Breast epithelium (tissue), 4 donors: ENCODE measurements around the gene CNST. TPM values are rescaled to one million over a fixed set of nuclear protein-coding genes. Genes with fewer than 3 reads are reported as not detected.

Experiments
- DNase-seq, 2 donors: peaks; one replicate each; pipeline ENCODE4 v3.0.0-alpha.2; 2019; ENCODE audit warnings: low spot score in 2 of 2
- H3K27ac ChIP-seq, 2 donors: fragments of 200-600 bp; sonication (generic) in 1 of 2; one replicate each; pipeline ENCODE4 v1.5.1; 2016 to 2019; ENCODE audit warnings: mild to moderate bottlenecking in 1 of 2
- H3K27me3 ChIP-seq, 2 donors: fragments of 200-600 bp; sonication (generic) in 1 of 2; one replicate each; pipeline versions ENCODE4 v1.5.1 to v1.6.0; 2017 to 2019; ENCODE audit warnings: control low read depth in 1 of 2, mild to moderate bottlenecking in 1 of 2
- H3K36me3 ChIP-seq: fragments of 200-600 bp; one replicate; pipeline ENCODE4 v1.5.1; 2019
- H3K4me1 ChIP-seq, 2 donors: fragments of 200-600 bp; sonication (generic); one replicate each; pipeline ENCODE4 v1.5.1; 2016 to 2019; ENCODE audit warnings: control low read depth in 1 of 2
- H3K4me3 ChIP-seq, 3 donors: fragments of 200-600 bp; sonication (generic); 1 replicate in 2 of 3; 2 replicates in 1 of 3; pipeline ENCODE4 v1.5.1; 2016 to 2019; ENCODE audit warnings: mild to moderate bottlenecking in 3 of 3, moderate library complexity in 2 of 3
- H3K9me3 ChIP-seq, 2 donors: fragments of 200-600 bp; sonication (generic) in 1 of 2; one replicate each; pipeline ENCODE4 v1.5.1; 2016 to 2019; ENCODE audit warnings: control low read depth in 1 of 2
- CTCF ChIP-seq, 3 donors: fragments of 450-650 bp; IDR thresholded peaks; one replicate each; pipeline ENCODE4 v1.5.1; 2016 to 2017; ENCODE audit warnings: antibody characterized with exemption in 3 of 3, mild to moderate bottlenecking in 3 of 3, moderate library complexity in 3 of 3
- POLR2A ChIP-seq: fragments of 450-650 bp; IDR thresholded peaks from one replicate; pipeline ENCODE4 v1.6.1; 2016; ENCODE audit warnings: antibody characterized with exemption, mild to moderate bottlenecking, moderate library complexity
- POLR2AphosphoS5 ChIP-seq, 3 donors: sonication (generic); formaldehyde crosslinking; IDR thresholded peaks; one replicate each; pipeline ENCODE4 v1.6.1; 2017; ENCODE audit warnings: antibody characterized with exemption in 3 of 3
- intact Hi-C: fragments of 100-400 bp; cut with DNase I; formaldehyde crosslinking; loops from one replicate; pipeline ENCODE4 v1.15.1; 2023; ENCODE audit warnings: low total_unique reads
- total RNA-seq, 3 donors: library from RNA; depleted of rRNA; stranded (reverse); fragments of >200 nt; gene quantifications; one replicate each; pipeline ENCODE4 v1.1.0, GENCODE V29; 2016

CNST gene
- total RNA-seq, 3 donors from 2014 or later, result 25.9 to 30.9 (median 26.4) TPM

- TF ChIP-seq POLR2A (no peak), POLR2AphosphoS5 (IDR thresholded peaks at IDR 0.05) (no peak), CTCF (IDR thresholded peaks at IDR 0.05) (no peak)
- Histone ChIP-seq H3K27ac (no peak overlapping the region), H3K36me3 (no peaks in the 10 kb centered on the region), H3K4me1 (no peaks in the 10 kb centered on the region), H3K4me3 (no peak overlapping the region), H3K9me3 (no peaks in the 10 kb centered on the region), H3K27me3 (no peaks in the 10 kb centered on the region)
- intact Hi-C loops, result no loop called here
- DNase-seq, result no peak
These were observed 24.8 kb downstream of the CNST start for GRCh38 chr1:246591047-246591446.

- no peak for DNase-seq
- Histone ChIP-seq H3K9me3 (no peaks in the 10 kb centered on the region), H3K27me3 (no peaks in the 10 kb centered on the region), H3K4me1 (no peaks in the 10 kb centered on the region), H3K36me3 (no peaks in the 10 kb centered on the region), H3K4me3 (no peak overlapping the region), H3K27ac (no peak overlapping the region)
- intact Hi-C loops, result no loop called here
- TF ChIP-seq CTCF (IDR thresholded peaks at IDR 0.05) (no peak), POLR2AphosphoS5 (IDR thresholded peaks at IDR 0.05) (no peak), POLR2A (no peak)
These were observed 25.2 kb downstream of the CNST start for GRCh38 chr1:246591504-246591903.

GRCh38 chr1:246591958-246592357, 25.7 kb downstream of the CNST start:
- Histone ChIP-seq H3K27me3 (no peaks in the 10 kb centered on the region), H3K27ac (no peak overlapping the region), H3K4me1 (no peaks in the 10 kb centered on the region), H3K9me3 (no peaks in the 10 kb centered on the region), H3K36me3 (no peaks in the 10 kb centered on the region), H3K4me3 (no peak overlapping the region)
- intact Hi-C loops, result no loop called here
- no peak for DNase-seq
- TF ChIP-seq CTCF (IDR thresholded peaks at IDR 0.05), result no peak
- TF ChIP-seq POLR2AphosphoS5 (IDR thresholded peaks at IDR 0.05), result no peak
- no peak for TF ChIP-seq POLR2A

- Histone ChIP-seq H3K9me3 (no peaks in the 10 kb centered on the region), H3K36me3 (no peaks in the 10 kb centered on the region), H3K4me3 (no peak overlapping the region), H3K27ac (no peak overlapping the region), H3K27me3 (no peaks in the 10 kb centered on the region), H3K4me1 (no peaks in the 10 kb centered on the region)
- TF ChIP-seq POLR2AphosphoS5 (IDR thresholded peaks at IDR 0.05) (no peak), CTCF (IDR thresholded peaks at IDR 0.05) (no peak), POLR2A (no peak)
- no peak for DNase-seq
- intact Hi-C loops, result no loop called here
These were observed 26.4 kb downstream of the CNST start for GRCh38 chr1:246592695-246593094.

- H3K36me3 ChIP-seq, result no peaks in the 10 kb centered on the region
- H3K9me3 ChIP-seq, result no peaks in the 10 kb centered on the region
- no peak overlapping the region for H3K27ac ChIP-seq
- no peak for TF ChIP-seq POLR2AphosphoS5 (IDR thresholded peaks at IDR 0.05)
- no peak for TF ChIP-seq POLR2A
- no peak for TF ChIP-seq CTCF (IDR thresholded peaks at IDR 0.05)
- H3K4me1 ChIP-seq, result no peaks in the 10 kb centered on the region
- no peak overlapping the region for H3K4me3 ChIP-seq
- no peaks in the 10 kb centered on the region for H3K27me3 ChIP-seq
- no peak for DNase-seq
- intact Hi-C loops, result no loop called here
These were observed 28.9 kb downstream of the CNST start for GRCh38 chr1:246595146-246595545.
